ENCODE measurements around the gene ITGA1. TPM values are rescaled to one million over a fixed set of nuclear protein-coding genes. Genes with fewer than 3 reads are reported as not detected.

ITGA1 gene
- total and polyA plus RNA-seq, 2 donors (not counting 1 experiment from before 2014, with no cell fraction given): 12.6 to 115 TPM

DNA sequence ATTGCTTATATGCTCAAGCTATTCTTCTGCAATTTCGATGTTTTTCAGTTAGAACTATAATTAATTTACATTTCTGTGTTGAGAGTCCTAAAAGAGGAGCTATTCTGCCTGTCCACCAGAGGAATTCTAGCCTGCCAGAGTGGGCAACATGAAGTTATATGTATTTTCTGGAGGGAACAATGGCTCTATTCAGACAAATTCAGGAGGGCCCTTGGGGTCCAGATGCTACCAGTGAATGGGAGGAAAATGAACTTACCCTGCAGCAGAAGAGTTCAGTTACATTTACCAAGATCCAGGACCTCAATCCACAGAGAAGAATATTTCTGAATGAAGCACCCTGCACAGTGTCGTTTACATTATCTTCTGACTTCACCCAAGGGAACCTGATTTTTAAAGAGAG is 80.7 kb downstream of the ITGA1 start:
- Histone ChIP-seq H4K20me1 (ENCODE audit: control insufficient read depth, extremely low read depth, insufficient read depth, low read length) (no peaks in the 10 kb centered on the region), H3K9me3 (ENCODE audit: control insufficient read depth, insufficient read depth, low read depth, low read length) (no peaks in the 10 kb centered on the region), H3K27ac (ENCODE audit: insufficient read depth, low read length) (no peak overlapping the region), H3K4me1 (ENCODE audit: control insufficient read depth, extremely low read depth, insufficient read depth, low read length) (peaks cover 2% of the 10 kb centered on the region), H3K9ac (ENCODE audit: insufficient read depth, low read length) (no peak overlapping the region), H3K4me2 (ENCODE audit: extremely low read depth, insufficient read depth, low read length) (no peak overlapping the region), H3K79me2 (ENCODE audit: control insufficient read depth, insufficient read depth, low read length) (no peaks in the 10 kb centered on the region), H3K27me3 (ENCODE audit: control insufficient read depth, insufficient read depth, low read length) (no peaks in the 10 kb centered on the region), H3K36me3 (ENCODE audit: control insufficient read depth, insufficient read depth, low read length) (no peaks in the 10 kb centered on the region), H3K4me3 (replicated peaks in 1 of 4; ENCODE audit: control extremely low read depth in 1 of 4, insufficient read depth in 1 of 4, low read depth in 3 of 4, low read length in 4 of 4) (no peak overlapping the region), H2AFZ (ENCODE audit: low read length) (no peak overlapping the region)
- no peak for TF ChIP-seq EZH2 (IDR thresholded peaks at IDR 0.05; ENCODE audit: low read length, missing control alignments)
- TF ChIP-seq, protein P1, sequence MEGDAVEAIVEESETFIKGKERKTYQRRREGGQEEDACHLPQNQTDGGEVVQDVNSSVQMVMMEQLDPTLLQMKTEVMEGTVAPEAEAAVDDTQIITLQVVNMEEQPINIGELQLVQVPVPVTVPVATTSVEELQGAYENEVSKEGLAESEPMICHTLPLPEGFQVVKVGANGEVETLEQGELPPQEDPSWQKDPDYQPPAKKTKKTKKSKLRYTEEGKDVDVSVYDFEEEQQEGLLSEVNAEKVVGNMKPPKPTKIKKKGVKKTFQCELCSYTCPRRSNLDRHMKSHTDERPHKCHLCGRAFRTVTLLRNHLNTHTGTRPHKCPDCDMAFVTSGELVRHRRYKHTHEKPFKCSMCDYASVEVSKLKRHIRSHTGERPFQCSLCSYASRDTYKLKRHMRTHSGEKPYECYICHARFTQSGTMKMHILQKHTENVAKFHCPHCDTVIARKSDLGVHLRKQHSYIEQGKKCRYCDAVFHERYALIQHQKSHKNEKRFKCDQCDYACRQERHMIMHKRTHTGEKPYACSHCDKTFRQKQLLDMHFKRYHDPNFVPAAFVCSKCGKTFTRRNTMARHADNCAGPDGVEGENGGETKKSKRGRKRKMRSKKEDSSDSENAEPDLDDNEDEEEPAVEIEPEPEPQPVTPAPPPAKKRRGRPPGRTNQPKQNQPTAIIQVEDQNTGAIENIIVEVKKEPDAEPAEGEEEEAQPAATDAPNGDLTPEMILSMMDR (conservative IDR thresholded peaks at IDR 0.05 in 1 of 2, IDR thresholded peaks at IDR 0.05 in 1 of 2; ENCODE audit: low read depth in 1 of 2, low read length in 2 of 2): no peak
- DNase-seq (ENCODE audit: low read depth in 2 of 2): no peak

DNA sequence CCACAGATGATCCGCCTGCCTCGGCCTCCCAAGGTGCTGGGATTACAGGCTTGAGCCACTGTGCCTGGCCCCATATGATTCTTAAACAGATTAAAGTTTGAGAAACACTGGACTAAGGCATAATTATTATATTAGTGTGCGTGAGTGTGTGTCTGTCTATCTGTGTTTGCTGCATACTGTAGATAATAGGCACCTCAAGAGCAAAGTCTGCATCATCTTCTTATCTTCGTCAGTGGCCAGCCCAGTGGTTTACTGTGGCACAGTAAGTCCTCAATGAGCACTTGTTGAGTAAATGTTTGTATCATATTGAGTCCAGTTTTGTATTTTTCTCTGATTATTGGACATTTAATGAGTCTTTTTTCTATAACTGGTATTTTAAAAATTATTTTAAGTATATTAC is 81.7 kb downstream of the ITGA1 start:
- Histone ChIP-seq H4K20me1 (ENCODE audit: control insufficient read depth, extremely low read depth, insufficient read depth, low read length) (no peaks in the 10 kb centered on the region), H3K4me1 (ENCODE audit: control insufficient read depth, extremely low read depth, insufficient read depth, low read length) (peaks cover 2% of the 10 kb centered on the region), H3K4me3 (replicated peaks in 1 of 4; ENCODE audit: control extremely low read depth in 1 of 4, insufficient read depth in 1 of 4, low read depth in 3 of 4, low read length in 4 of 4) (no peak overlapping the region), H3K9me3 (ENCODE audit: control insufficient read depth, insufficient read depth, low read depth, low read length) (no peaks in the 10 kb centered on the region), H3K36me3 (ENCODE audit: control insufficient read depth, insufficient read depth, low read length) (no peaks in the 10 kb centered on the region), H3K27me3 (ENCODE audit: control insufficient read depth, insufficient read depth, low read length) (no peaks in the 10 kb centered on the region), H3K79me2 (ENCODE audit: control insufficient read depth, insufficient read depth, low read length) (no peaks in the 10 kb centered on the region), H3K9ac (ENCODE audit: insufficient read depth, low read length) (no peak overlapping the region), H3K27ac (ENCODE audit: insufficient read depth, low read length) (no peak overlapping the region), H3K4me2 (ENCODE audit: extremely low read depth, insufficient read depth, low read length) (no peak overlapping the region), H2AFZ (ENCODE audit: low read length) (no peak overlapping the region)
- TF ChIP-seq, protein P1 (conservative IDR thresholded peaks at IDR 0.05 in 1 of 2, IDR thresholded peaks at IDR 0.05 in 1 of 2; ENCODE audit: low read depth in 1 of 2, low read length in 2 of 2): no peak
- TF ChIP-seq EZH2 (IDR thresholded peaks at IDR 0.05; ENCODE audit: low read length, missing control alignments): no peak
- DNase-seq (ENCODE audit: low read depth in 2 of 2): no peak

DNA sequence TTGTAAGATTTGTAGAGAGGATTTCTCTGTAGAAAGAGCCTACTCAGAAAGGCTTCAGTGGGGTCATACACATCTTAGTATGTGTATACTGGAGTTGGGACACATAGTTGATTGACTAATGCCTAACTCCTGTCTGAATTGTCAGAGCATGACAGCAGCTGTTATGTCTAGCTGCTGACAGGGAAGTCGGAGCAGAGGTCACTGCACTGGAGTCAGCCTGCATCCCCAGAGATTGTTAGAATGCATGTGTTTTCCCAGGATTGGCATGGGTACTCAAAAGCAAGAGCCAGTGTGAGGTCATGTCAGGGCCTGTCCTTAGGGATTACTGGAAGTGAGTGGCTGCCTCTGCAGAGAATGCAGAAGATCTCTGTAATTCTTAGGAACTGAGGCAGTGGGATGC is 82.7 kb downstream of the ITGA1 start:
- no peak overlapping the region for H3K9ac ChIP-seq (ENCODE audit: insufficient read depth, low read length)
- H3K36me3 ChIP-seq (ENCODE audit: control insufficient read depth, insufficient read depth, low read length): no peaks in the 10 kb centered on the region
- H3K27me3 ChIP-seq (ENCODE audit: control insufficient read depth, insufficient read depth, low read length): no peaks in the 10 kb centered on the region
- no peaks in the 10 kb centered on the region for H4K20me1 ChIP-seq (ENCODE audit: control insufficient read depth, extremely low read depth, insufficient read depth, low read length)
- H3K4me1 ChIP-seq (ENCODE audit: control insufficient read depth, extremely low read depth, insufficient read depth, low read length): peaks cover under 1% of the 10 kb centered on the region
- H3K4me3 ChIP-seq (replicated peaks in 1 of 4; ENCODE audit: control extremely low read depth in 1 of 4, insufficient read depth in 1 of 4, low read depth in 3 of 4, low read length in 4 of 4): no peak overlapping the region
- no peaks in the 10 kb centered on the region for H3K79me2 ChIP-seq (ENCODE audit: control insufficient read depth, insufficient read depth, low read length)
- no peak for TF ChIP-seq EZH2 (IDR thresholded peaks at IDR 0.05; ENCODE audit: low read length, missing control alignments)
- TF ChIP-seq, protein P1 (conservative IDR thresholded peaks at IDR 0.05 in 1 of 2, IDR thresholded peaks at IDR 0.05 in 1 of 2; ENCODE audit: low read depth in 1 of 2, low read length in 2 of 2): no peak
- H3K27ac ChIP-seq (ENCODE audit: insufficient read depth, low read length): no peak overlapping the region
- H3K9me3 ChIP-seq (ENCODE audit: control insufficient read depth, insufficient read depth, low read depth, low read length): no peaks in the 10 kb centered on the region
- peak in 1 of 2 donors; percentile 35 for DNase-seq (ENCODE audit: low read depth in 2 of 2)
- no peak overlapping the region for H3K4me2 ChIP-seq (ENCODE audit: extremely low read depth, insufficient read depth, low read length)
- no peak overlapping the region for H2AFZ ChIP-seq (ENCODE audit: low read length)
